DOHH2 (cell line): Measurements from ENCODE around the gene ATP5F1E.

ENCODE experiments used
- CTCF ChIP-seq: fragments of 200-600 bp; sonication (generic); IDR thresholded peaks from one replicate; pipeline ENCODE4 v1.5.1; 2014; ENCODE audit warnings: antibody characterized with exemption, mild to moderate bottlenecking, low read depth, low read length; ENCODE audit not compliant: poor library complexity, severe bottlenecking
- EZH2phosphoT487 ChIP-seq: fragments of 200-600 bp; sonication (generic); IDR thresholded peaks from 2 replicates; pipeline ENCODE4 v1.6.1; 2017; ENCODE audit warnings: borderline replicate concordance, mild to moderate bottlenecking, antibody characterized with exemption, low read length, moderate library complexity, mixed read lengths

DNA sequence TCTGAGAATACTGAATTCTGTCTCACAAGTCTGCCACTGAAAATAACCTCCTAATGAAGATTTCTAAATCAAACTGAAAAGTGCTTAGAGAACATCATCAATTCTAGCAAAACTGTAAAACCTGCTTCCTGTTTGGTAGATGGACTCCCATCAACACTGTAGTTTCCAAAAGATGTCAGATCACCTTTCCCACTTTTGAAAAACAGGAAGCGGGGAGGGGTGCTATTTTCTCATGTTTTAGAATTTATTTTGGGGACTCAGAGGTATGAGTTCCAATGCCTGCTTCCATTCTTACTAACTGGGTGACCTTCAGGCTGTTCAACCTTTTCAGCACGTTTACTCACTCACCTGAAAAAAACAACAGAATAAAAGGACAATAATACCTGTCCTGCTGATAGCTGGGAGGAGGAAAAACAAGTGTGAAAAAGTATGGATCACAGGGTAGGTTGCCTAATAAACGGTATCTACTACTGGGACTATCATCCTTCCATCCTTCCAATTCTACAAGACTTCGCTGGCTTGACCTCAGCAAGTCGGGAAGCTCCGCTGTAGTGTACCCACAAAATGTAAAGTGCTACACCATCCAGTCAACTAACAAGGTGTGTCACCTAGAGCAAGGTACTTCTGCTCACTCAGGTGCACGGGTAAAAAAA lies 1.1 kb downstream of the ATP5F1E start:
- TF ChIP-seq CTCF (no peak), EZH2phosphoT487 (no peak)
